Measurements from ENCODE around the gene TGFBI.

Gene TGFBI

DNA sequence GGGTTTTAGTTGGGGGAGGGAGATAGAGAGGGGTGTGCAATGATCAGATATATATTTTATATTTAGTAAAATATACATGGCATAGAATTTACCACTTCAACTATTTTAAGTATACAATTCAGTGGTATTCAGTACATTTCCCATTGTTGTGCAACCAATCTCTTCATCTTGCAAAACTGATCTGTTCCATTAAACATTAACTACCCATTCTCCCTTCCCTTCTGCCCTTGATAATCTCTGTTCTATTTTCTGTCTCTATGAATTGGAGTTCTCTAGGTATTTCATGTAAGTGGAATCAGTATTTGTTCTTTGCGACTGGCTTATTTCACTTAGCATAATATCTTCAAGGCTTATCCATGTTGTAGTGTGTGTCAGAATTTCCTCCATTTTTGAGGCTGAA, 38.6 kb downstream of the TGFBI start:
- DNase-seq, result no peak

DNA sequence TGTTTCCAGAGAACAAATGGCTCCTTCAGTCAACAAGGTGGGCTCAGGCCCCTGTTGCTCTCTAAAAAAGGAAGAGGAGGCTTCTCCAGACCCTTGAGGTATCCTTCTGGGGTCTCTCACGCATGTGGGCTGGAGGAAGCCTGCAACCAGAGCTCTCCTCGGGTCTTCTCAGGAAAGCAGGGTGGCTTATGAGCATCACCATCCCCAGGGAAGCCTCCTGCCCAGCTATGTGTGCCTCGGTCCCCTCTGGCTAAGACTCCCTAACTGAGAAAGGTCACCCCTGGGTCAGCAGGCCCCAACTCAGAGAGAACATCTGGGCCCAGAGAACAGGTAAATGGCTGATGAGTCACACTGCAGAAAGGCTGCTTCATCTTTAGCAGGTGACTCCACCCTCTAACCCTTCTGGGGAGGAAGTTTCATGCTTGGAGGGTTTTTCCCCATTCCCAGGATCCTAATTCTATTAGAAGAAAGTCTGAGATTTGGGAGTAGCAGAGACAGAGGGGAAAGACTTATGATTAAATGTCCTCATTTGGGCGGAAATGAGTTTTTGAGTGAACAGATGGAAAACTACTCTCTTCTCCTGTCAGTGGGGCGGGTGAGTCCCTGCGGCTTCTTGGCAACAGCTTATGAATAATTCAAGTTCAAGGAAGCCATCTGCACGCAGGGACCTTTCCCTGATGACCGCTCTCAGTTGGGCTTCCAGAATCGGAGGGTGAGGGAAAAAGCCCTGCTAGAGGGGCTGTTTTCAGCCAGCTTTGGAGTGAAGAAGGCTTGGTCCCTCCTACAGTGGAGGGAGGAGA, 41.9 kb downstream of the TGFBI start:
- DNase-seq, result no peak

DNA sequence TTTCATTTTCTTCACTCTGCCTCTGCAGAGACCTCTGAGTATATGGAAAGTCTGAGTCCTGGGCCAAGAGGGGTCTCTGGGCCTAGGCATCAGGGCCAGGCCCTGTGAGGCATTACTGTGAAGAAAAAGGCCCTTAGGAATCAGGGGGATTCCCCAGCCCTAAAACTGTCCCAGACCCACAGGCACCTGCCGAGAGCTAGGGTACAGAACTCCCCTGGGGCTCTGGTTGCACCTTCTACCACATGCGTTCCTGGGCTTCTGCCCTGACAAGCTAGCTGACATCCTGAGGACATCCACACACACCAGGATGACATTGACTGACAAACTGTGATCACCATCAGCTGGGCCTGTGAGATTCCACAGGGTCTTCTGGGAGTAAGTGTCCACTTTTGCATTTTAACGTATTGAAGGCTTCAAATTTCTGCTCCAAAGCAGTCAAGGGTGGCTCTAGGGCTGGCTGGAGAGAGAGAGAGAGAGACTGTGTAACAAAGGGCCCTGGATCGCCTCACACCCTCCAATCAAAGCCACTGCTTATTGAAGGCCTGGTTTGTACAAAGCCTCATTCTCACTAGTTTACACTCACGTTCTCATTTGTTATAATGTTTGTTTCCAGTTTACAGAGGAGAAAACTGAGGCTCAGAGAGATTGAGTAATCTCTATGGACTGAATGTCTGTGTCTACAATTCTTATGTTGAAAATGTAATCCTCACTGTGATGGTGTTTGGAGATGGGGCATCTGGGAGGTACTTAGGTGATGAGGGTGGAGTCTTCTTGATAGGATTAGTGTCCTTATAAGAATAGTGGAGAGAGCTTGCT, 45.1 kb downstream of the TGFBI start:
- DNase-seq, result no peak

DNA sequence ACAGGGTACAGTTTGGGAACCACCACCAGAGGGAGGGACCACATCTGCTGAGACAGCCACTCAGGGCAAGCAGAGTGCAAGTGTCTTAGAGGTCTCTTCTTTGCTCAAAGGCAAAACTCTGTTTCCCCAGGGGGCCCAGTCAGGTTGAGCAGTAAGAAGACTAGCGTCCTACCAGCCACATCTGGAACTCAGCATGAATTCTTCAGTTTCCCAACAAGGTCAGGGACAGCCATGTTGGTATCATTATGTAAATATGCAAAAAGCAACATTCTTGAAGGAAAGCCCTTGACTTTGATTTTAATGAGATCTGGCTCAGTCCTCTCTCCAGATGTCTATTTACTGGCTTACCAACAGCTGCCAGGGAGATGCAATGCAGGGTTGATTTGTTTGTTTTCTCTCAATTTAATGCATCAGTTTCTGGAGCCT, 46.7 kb downstream of the TGFBI start:
- DNase-seq, result no peak

DNA sequence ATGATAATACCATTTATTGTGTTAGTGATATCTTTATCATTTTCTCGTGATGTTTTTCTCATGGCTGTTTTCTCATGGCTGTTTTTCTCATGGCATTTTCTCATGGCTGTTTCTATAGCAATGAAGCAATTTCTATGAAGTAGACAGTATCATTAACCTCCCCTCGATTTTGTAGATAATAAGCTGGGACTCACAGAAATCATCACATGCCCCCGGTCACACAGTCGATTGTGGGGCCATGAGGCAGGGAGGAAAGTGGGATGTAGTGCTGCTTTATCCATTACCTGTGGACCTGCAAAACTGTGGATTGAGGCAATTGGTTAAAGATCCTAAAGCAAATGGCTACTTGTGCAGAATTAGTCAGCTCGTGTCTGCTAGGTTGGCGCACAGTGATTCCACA, 47.3 kb downstream of the TGFBI start:
- no peak for DNase-seq

DNA sequence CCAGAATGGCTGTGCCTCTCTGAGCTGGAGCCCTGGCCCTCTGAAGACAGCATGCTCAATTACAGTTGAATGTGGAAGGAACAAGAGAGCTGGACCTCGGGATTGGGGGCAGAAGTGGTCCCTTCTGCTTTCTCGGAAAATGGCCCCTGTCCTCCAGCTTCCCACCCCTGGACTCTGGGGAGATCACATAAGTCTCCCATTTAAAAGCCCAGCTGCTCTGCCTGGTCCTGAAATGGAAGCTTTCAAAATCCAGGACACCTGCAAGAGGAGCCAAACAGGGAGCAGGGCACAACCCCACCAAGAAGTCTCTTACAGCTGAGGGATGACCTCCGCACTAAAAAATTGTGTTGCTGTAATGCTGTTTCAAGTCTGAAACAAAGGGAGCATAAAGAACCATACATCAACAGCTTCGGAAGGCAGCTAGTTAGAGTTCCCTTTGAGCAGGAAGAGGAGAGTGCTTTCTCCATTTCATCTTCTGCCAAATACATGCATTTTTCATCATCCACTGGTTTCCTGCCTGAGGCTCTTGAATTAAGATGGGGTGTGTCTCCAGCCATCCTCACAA, 48.2 kb downstream of the TGFBI start:
- DNase-seq, result no peak

DNA sequence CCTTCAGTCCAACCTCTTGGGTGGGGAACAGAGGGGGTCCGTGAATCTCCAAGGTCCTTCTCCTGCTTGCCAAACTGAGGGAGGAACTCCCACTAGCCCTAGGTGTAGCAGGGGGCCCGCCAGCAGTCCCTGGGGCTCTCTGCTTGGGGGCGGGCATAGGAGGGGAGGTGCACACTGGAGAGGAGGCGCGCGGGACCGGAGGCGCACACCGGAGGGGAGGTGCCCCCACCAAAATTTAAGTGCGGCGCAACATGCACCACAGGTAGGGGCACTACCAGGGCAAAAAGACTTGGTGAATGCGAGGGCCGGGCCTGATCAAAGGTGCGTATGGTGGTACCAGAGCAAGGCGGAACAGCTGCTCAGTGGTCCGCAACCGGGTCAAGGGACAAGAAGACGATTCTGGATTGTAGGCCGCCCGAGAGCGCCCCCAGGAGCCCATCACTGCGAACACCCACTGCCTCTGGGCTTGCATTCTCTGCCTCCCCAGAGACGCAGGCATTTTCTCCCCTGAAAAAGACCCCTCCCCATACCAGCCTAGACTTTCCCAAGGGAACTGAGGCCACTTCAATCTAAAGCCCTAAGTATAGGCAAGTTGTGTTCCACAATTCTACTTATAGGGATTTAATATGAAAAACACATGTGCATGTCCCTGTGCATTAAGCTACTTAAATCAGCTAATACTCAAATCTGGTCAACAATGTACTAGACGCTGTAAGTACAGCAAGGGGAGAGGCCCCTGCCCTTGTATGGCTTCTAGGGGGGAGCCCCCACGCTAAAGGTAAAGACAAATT, 50.6 kb downstream of the TGFBI start:
- no peak for DNase-seq

DNA sequence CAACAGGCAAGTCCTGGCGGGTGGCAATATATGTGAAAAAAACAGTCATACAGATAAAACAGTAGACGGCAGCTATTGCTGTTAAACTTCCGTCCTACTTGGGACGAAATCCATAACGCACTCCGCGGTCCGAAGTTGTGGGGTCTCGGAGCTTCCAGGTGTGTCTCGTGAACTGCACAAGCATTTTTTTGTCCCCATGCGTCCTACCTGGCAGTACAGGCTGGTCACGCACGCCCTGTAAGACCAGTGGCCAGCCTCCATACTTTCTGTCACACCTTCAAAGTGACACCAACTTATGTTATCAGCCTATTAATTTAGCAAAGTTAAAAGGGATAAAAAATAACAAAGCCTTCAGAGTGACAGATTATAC, 51.3 kb downstream of the TGFBI start:
- no peak for DNase-seq

DNA sequence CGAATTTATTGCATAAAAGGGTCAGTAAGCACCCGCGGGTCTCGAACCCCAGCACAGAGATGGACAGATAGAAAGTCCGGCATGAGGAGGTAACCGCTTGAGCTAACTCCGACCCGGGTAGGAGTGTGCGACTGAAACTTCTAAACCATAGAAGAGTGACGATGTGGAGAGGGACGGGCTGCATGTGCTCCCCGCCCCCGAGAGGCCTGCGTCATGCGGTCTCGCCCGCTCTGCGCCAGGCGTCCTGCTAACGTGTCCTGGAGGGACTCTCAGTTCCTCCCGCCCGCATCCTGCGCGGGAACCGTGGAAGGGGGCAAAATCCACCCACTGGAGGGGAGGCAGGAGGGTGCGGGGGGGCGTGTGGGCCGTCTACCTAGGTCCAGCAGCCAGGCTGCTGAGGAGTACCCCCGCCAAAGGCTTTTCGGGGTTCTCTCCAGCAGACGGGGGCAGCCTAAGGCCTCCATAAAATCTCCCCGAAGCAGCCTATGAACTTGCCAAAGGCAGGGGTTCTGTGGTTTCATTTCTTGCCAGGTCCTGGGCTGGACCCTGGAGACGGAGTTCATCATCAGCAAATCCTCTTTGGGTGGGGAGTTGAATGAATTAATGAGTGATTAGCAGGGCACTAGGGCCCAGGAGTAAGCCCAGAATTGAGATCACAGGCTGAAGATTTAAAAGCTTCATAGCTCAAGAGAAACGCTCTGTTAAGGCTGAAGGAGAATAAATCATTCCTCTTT, 51.9 kb downstream of the TGFBI start:
- DNase-seq, result no peak

DNA sequence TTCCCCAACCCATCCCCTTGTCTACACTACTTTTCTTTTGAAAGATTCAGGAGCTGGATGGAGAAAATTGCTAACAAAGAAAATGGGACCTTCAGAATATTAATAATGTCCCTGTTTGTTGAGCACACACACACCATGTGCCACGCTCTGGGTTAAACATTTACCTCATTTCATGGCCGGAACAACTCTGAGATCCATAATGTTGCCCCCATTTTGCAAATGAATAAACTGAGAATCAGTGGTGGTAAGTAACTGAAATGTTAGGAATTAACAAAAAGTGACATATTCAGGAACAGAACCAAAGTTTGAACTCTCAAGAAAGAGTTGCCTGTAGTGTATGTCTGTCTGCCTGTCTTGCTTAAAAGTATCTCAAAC, 52.4 kb downstream of the TGFBI start:
- no peak for DNase-seq

DNA sequence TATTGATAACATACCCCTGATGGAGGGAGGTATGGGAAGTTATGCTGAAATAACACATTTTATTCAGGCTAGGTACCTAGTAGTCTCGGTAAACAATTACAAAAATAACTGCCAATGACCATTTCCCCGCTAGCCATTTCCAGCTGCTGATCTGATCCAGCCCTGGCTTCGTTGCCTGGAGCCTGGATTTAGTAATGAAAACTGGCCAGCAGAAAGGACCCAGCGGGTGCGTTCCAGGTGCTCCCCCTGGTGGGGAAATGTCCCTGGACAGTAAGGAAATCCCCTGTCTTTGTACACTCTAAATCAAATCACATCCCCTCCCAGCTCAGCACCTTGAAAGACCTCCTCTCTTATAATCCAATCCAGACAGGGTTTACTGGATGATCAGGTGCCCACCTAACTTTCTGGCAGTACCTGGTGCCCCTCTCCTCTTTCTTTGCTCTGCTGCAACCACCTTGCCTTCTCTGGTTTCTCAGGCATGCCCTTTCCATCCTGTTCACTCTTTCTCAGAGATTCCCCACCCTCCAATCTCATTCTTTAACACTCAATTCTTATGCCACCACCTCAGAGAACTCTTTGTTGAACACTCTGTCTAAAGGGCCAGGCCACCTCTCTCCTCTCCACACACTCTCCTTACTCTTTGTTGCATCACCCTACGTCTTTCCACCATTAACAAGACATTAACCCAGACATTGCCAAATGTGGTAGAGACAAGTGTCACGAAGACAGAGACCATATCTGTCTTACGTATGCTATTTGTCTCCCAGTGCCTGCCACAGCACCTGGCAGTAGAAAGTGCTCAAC, 53.8 kb downstream of the TGFBI start:
- DNase-seq, result no peak

DNA sequence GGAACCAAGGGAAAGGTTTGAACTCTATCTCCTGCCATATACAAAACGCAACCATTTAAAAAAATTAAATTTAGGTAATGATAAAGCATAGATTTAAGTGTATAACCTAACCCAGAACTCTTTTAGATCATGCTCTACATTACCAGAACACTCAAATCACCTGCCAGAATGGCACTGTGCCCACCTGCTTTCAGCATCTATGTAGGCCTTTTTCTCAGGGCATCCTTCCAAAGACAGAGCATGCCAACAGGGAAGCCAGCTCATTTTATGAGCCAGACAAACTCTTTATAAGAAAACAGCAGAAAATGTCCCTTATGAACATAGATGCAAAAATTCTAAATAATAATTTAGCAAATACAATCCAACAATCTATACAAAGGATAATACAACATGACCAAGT, 55.9 kb downstream of the TGFBI start:
- DNase-seq, result no peak

DNA sequence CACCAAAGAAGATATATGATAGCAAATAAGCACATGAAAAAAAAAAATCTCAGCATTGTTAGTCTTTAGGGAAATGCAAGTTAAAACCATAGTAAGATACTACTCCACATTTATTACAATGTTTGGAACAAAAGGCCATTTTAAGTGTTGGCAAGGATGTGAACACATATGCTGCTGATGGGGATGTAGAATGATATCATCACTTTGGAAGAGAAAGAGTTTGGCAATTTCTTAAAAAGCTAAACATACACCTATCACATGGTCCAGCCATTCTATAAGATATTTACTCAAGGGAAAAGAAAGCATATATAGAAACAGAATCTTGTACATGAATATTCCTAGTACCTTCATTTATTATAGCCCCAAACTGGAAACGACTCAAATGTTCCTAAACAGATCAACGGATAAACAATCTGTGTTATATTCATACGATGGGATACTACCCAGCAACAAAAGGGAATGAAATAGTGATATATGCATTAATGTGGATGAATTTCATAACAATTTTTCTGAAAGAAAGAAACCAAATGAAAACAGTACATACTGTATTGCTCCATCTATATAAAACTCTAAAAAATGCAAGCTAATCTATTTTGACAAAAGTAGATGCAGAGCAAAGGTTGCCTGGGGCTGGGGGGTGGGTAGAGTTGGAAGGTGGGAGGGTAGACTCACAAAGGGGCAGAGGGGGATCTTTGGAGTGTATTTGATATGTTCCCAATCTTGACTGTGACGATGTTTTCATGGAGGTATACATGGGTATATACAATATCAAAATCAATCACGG, 58.2 kb downstream of the TGFBI start:
- DNase-seq, result no peak

DNA sequence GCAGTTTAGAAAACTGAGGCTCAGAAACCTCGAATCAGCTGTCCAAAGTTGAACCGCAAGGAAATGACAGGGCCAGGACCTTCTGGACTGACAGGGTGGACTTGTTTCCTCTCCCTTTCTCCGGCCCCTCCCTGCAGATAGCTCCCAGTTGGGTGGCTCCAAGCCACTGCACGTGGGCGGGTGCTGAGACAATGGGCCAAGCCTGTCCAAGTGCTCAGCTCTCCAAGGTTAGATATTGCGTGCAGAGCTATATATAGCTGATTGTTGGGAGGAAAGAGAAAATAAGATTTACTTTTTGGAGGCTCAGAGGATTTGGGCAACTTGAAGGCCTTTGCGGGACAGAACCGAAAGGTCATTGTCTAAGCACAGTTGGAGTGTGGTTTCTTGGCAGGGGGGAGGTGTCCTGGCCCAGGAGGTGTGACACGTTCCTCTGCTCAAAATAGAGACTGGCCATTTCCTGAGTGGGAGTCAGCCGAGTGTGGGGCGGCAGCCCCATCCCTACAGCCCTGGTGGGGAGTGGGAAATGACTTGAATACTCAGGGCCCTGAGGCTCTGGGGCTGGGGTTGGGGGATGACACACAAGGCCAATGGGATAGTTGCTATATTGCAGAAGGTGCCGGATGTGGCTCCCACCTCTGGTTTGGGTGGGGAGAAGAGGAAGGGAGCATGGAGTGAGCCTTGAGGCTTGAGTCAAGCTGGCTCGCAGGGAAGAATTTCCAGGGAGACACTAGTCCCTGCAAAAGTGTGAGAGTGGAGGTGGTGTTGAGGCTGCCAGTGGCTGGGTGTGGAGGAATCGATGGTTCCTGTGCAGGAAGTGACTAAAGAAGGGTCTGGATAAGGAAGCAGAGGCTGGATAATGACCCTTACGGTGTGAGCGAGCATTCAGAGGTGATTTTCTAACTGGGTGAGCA, 59.4 kb downstream of the TGFBI start:
- no peak for DNase-seq

DNA sequence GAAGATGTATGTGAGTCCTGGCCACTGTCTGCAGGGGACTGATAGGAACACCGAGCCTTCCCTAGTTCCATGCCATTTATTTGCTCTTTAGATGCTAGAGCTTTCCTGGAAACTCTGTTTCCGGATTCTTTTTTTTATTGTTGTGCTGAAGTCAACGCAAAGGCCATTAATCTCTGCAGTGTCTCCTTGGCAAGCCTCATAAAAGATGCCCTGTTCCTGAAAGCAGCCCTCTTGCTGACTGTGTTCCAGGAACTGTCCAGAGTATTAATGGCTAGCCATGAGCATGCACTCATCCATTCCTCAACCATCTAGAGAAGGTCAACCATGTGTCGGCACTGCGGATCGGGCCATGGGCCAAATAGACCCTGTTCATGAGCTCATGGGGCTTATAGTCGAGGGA, 61.0 kb downstream of the TGFBI start:
- DNase-seq, result no peak

DNA sequence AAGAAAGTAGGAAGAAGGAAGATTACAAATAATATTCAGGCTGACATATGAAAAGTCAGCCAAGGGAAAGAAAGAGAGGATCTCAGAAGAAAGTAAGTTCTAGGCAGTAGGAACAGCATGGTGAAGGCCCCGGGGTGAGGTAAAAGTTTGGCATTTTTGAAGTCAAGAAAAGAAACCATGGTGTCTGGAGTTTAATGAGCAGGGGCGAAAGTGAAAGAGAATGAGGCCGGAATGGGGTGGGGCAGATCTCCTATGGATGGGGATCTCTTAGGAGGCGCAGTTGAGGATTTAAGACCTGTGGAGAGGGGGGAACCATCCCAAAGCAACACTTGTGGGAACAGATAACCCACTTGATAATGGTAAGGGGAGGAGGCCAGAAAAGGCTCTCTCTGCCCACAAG, 61.5 kb downstream of the TGFBI start:
- no peak for DNase-seq

DNA sequence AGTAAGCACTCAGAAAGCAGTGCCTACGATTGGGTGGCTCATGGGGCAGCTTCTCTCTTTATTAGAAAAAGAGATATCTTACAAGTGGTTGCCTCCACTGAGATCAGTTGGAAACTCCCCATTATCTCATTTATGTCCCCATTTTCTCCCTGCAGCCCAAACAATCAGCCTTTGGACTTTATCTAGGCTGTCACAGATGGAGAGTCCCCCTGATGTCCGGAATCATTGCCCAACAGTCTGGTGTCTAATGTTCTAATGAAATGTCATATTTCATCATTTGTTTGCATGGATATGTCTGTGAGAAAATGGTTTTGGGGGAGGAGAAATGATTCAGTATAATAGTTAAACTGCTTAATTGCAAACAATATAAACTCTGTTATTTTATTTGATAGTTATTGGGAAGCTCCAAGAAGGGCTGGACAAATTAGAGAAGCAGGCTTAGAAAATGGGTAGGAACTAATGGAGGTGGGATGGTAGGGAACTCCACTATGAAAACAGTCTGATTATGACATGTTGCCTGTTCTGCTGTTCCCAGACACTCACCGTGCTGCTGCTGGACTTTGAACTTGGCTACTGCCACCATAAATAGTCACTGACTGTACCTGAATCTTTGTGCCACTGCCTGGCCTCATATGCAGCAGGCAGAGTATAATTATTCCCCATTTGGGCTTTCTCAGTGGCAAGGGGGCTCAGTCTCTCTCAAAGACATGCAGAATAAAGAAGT, 65.6 kb downstream of the TGFBI start:
- no peak for DNase-seq

DNA sequence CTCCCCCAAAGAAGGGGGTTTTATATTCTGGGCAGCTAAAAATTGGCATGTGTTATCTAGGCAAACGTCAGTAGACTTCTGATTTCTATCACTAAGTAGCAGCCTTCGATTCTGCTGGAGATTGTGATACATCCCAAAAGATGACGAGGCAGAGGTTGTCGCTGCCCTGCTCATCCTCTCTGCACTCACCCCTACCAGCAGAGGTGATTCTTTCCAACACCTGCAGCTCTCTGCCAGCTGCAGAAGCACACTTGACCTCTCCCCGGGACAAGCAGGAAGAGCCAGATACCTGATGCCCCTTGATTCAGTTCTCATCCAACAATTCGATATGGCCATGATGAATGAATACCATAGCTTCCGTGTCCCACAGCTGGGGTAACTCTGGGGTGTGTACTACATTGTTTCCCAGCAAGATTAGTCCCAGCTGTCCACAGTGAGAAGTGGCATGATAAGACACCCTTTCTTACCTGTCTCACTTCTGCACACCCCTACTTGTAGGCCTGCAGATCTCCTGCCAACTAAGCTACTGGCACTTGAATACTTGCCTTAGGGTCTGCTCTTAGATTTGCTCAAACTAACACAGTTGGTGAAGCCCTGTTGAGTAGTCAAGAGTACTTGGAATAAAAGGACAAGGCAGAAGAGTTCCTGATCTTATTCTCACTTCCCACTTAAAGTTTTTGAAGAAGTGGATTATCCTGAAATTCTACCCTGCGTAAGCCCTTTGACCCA, 66.3 kb downstream of the TGFBI start:
- DNase-seq, result no peak
